ENCODE measurements around the gene HOXC10. TPM values are rescaled to one million over a fixed set of nuclear protein-coding genes. Genes with fewer than 3 reads are reported as not detected.

The HOXC10 gene
- total RNA-seq, 1 experiment from 2014 or later = 3.8 TPM

DNA sequence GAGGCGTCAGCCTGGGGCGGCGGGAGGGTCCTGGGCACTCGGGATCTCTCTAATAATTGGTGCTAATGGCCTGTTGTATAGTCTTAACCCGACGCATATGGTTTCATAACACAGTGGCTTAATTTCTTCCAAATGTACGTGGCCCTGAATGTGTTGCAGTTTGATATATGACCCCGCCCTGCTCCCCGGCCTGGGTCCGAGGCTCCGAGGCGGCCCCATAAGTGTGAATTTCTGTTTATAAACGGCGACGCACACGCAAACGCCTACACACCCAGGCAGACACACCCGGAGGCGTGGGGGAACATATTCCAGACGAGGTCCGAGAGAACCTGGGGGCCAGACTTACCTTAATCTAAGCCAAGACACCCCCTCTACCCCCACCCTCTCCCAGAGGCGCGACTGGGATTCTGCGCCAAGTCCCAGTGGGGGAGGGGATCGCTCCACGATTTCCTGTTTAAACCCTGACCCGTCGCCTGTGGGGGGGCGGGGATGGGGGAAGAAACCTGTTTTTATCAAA lies 33.6 kb downstream of the HOXC10 start:
- Histone ChIP-seq H3K27ac (ENCODE audit: low read depth, low read length) (peak overlapping the region; percentile 94), H3K36me3 (ENCODE audit: control insufficient read depth in 1 of 2, insufficient read depth in 2 of 2, low read length in 2 of 2) (no peaks in the 10 kb centered on the region), H3K4me2 (ENCODE audit: low read length) (peak overlapping the region; percentile 99), H3K9me3 (ENCODE audit: control insufficient read depth in 1 of 2, insufficient read depth in 1 of 2, low read depth in 1 of 2, low read length in 2 of 2) (no peaks in the 10 kb centered on the region), H3K4me1 (ENCODE audit: control insufficient read depth in 1 of 2, insufficient read depth in 2 of 2, low read length in 2 of 2) (peaks cover 24 to 38% of the 10 kb centered on the region in 2 experiments), H3K79me2 (ENCODE audit: insufficient read depth, low read length) (no peaks in the 10 kb centered on the region), H3K27me3 (ENCODE audit: insufficient read depth, low read length) (no peaks in the 10 kb centered on the region), H2AFZ (ENCODE audit: low read depth, low read length, poor library complexity, severe bottlenecking) (no peak overlapping the region), H3K9me2 (ENCODE audit: insufficient read depth) (no peaks in the 10 kb centered on the region), H3K4me3 (replicated peaks in 1 of 2; ENCODE audit: low read depth in 1 of 2, low read length in 2 of 2) (peak overlapping the region; percentile 76 to 88), H3K9ac (ENCODE audit: low read length) (peak overlapping the region; percentile 94), H4K20me1 (ENCODE audit: insufficient read depth) (no peaks in the 10 kb centered on the region)
- no peak for DNase-seq (ENCODE audit: low read depth, low spot score)
- POLR2A ChIA-PET = no interaction called here
- intact Hi-C loops (cut with micrococcal nuclease) = no loop called here
- no peak for TF ChIP-seq FOSL1 (IDR thresholded peaks at IDR 0.05; ENCODE audit: low read depth)
- peak; percentile 65 for TF ChIP-seq ZFX (IDR thresholded peaks at IDR 0.05)
- TF ChIP-seq EZH2 (IDR thresholded peaks at IDR 0.05) = no peak
- no peak for TF ChIP-seq ZBTB33 (IDR thresholded peaks at IDR 0.05; ENCODE audit: extremely low read depth, insufficient replicate concordance, low read length)
- TF ChIP-seq SP1 (IDR thresholded peaks at IDR 0.05; ENCODE audit: low read depth) = no peak
- peak; percentile 37 for TF ChIP-seq POLR2A (IDR thresholded peaks at IDR 0.05; ENCODE audit: borderline replicate concordance, extremely low read depth, insufficient read depth, insufficient read length)
- TF ChIP-seq RAD21 (IDR thresholded peaks at IDR 0.05; ENCODE audit: low read depth) = no peak
- TF ChIP-seq CBX3 (IDR thresholded peaks at IDR 0.05; ENCODE audit: low read depth) = no peak
- TF ChIP-seq, protein P1, sequence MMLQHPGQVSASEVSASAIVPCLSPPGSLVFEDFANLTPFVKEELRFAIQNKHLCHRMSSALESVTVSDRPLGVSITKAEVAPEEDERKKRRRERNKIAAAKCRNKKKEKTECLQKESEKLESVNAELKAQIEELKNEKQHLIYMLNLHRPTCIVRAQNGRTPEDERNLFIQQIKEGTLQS (IDR thresholded peaks at IDR 0.05) = no peak
- ATAC-seq = peak; percentile 1
- RAD21 ChIA-PET (ENCODE audit: low non-redundant PET in 1 of 2, low total read pairs in 2 of 2, uncharacterized antibody in 2 of 2, unreplicated experiment in 2 of 2) = interaction anchor here in 1 of 2 experiments (0.8 kb wide), 2 partner anchors 120 to 183 kb away, joined by 3 to 4 read pairs; no protein-coding TSS in a partner anchor
- CTCF ChIA-PET = interaction anchor here (1.1 to 3.3 kb wide), 4 partner anchors 9 to 272 kb away, joined by 3 to 43 read pairs (median 14); partner anchors contain the start of genes HOXC5 and HOXC6
- BruUV-seq (replicated peaks) = TSS peak; percentile 90
